ENCODE measurements around the gene C1GALT1. TPM values are rescaled to one million over a fixed set of nuclear protein-coding genes. Genes with fewer than 3 reads are reported as not detected.
"Not testable (repeated sequence)": the region's sequence is repeated elsewhere in the genome, so short reads cannot be mapped to it uniquely, and the experiment has no call there.

Gene C1GALT1
- total and polyA plus RNA-seq, 2 experiments from 2014 or later: 38.7 to 71.8 TPM

DNA sequence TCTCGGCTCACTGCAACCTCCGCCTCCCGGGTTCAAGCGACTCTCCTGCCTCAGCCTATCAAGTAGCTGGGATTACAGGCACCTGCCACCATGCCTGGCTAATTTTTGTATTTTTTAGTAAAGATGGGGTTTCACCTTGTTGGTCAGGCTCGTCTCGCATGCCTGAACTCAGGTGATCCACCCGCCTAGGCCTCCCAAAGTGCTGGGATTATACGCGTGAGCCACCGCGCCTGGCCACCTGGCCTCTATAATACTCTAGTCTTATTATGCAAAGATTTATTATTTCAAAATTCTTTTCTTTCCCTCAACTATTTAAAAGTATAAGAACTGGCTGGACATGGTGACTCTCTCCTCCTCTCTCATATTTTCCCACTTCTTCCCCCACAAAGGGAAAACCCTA lies 30.0 kb upstream of the C1GALT1 start:
- H4K20me1 ChIP-seq (ENCODE audit: insufficient read depth, poor library complexity, severe bottlenecking): no peaks in the 10 kb centered on the region
- H3K9me3 ChIP-seq (ENCODE audit: low read depth): no peaks in the 10 kb centered on the region
- no peaks in the 10 kb centered on the region for H3K36me3 ChIP-seq (replicated peaks; ENCODE audit: insufficient read depth, low read depth)
- no peak for DNase-seq (ENCODE audit: low spot score)
- no peak overlapping the region for H3K4me3 ChIP-seq
- no peak overlapping the region for H3K27ac ChIP-seq
- TF ChIP-seq EZH2phosphoT487 (IDR thresholded peaks at IDR 0.05; ENCODE audit: low read depth, severe bottlenecking, unreplicated experiment): no peak
- no peak for TF ChIP-seq CTCF (IDR thresholded peaks at IDR 0.05; ENCODE audit: poor library complexity)
- TF ChIP-seq EZH2 (IDR thresholded peaks at IDR 0.05; ENCODE audit: borderline replicate concordance): no peak
- 97% methylated on average over 11 of the region's 11 CpGs for WGBS (ENCODE audit: low lambda C conversion rate, missing lambda C conversion rate)
- no peaks in the 10 kb centered on the region for H3K27me3 ChIP-seq
- H3K4me1 ChIP-seq (ENCODE audit: insufficient read depth): peaks cover 9% of the 10 kb centered on the region
- H3K4me2 ChIP-seq: no peak overlapping the region
- no peak overlapping the region for H2AFZ ChIP-seq
- H3K9me2 ChIP-seq (replicated peaks; ENCODE audit: insufficient read depth): no peaks in the 10 kb centered on the region
- H3K79me2 ChIP-seq: no peaks in the 10 kb centered on the region

- not testable (repeated sequence) for H3K4me2 ChIP-seq; H3K36me3 ChIP-seq (replicated peaks; ENCODE audit: insufficient read depth, low read depth); H4K20me1 ChIP-seq (ENCODE audit: insufficient read depth, poor library complexity, severe bottlenecking); DNase-seq (ENCODE audit: low spot score); H3K27me3 ChIP-seq; H2AFZ ChIP-seq; H3K27ac ChIP-seq; H3K9me3 ChIP-seq (ENCODE audit: low read depth); H3K4me1 ChIP-seq (ENCODE audit: insufficient read depth); H3K79me2 ChIP-seq; H3K9me2 ChIP-seq (replicated peaks; ENCODE audit: insufficient read depth); H3K4me3 ChIP-seq
- WGBS (ENCODE audit: low lambda C conversion rate, missing lambda C conversion rate): 63% methylated on average over 1 of the region's 1 CpG
These were observed 28.0 kb upstream of the C1GALT1 start for GRCh38 chr7:7154355-7154754.

DNA sequence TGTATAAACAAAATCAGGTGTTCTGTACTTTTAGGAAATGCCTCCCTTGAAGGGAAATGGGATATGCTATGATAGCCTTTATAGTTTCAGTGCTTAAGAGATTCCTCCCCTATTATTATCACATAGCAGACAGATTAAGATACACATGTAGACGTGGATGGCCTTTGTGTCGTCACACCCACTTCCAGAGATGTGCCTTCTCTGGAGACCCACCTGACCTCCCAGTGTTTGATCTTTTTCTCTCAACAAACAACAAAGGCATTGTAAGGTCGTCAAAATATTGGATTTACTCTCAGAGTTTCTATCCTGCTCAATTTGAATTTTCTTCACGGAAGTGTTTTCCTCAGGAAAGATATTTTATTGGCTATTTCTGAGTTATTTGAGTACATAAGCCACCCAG lies 25.7 kb upstream of the C1GALT1 start:
- TF ChIP-seq CTCF (IDR thresholded peaks at IDR 0.05; ENCODE audit: poor library complexity): no peak
- no peak for TF ChIP-seq EZH2phosphoT487 (IDR thresholded peaks at IDR 0.05; ENCODE audit: low read depth, severe bottlenecking, unreplicated experiment)
- no peak for TF ChIP-seq EZH2 (IDR thresholded peaks at IDR 0.05; ENCODE audit: borderline replicate concordance)
- WGBS (ENCODE audit: low lambda C conversion rate, missing lambda C conversion rate): 52% methylated on average over 4 of the region's 4 CpGs
- no peak for DNase-seq (ENCODE audit: low spot score)

GRCh38 chr7:7157177-7157886 lies 25.0 kb upstream of the C1GALT1 start:
- no peak overlapping the region for H2AFZ ChIP-seq
- TF ChIP-seq EZH2 (IDR thresholded peaks at IDR 0.05; ENCODE audit: borderline replicate concordance) (no peak), EZH2phosphoT487 (IDR thresholded peaks at IDR 0.05; ENCODE audit: low read depth, severe bottlenecking, unreplicated experiment) (no peak), CTCF (IDR thresholded peaks at IDR 0.05; ENCODE audit: poor library complexity) (no peak)
- H3K4me3 ChIP-seq: no peak overlapping the region
- H3K4me1 ChIP-seq (ENCODE audit: insufficient read depth): no peaks in the 10 kb centered on the region
- H3K4me2 ChIP-seq: no peak overlapping the region
- H3K27me3 ChIP-seq: no peaks in the 10 kb centered on the region
- no peaks in the 10 kb centered on the region for H3K79me2 ChIP-seq
- H4K20me1 ChIP-seq (ENCODE audit: insufficient read depth, poor library complexity, severe bottlenecking): no peaks in the 10 kb centered on the region
- H3K36me3 ChIP-seq (replicated peaks; ENCODE audit: insufficient read depth, low read depth): no peaks in the 10 kb centered on the region
- no peak for DNase-seq (ENCODE audit: low spot score)
- 94% methylated on average over 2 of the region's 2 CpGs for WGBS (ENCODE audit: low lambda C conversion rate, missing lambda C conversion rate)
- no peaks in the 10 kb centered on the region for H3K9me3 ChIP-seq (ENCODE audit: low read depth)
- no peak overlapping the region for H3K27ac ChIP-seq
- no peaks in the 10 kb centered on the region for H3K9me2 ChIP-seq (replicated peaks; ENCODE audit: insufficient read depth)

More for the DNA sequence above, 25.7 kb upstream of the C1GALT1 start:
- no peak overlapping the region for H2AFZ ChIP-seq
- no peaks in the 10 kb centered on the region for H3K79me2 ChIP-seq
- H3K9me2 ChIP-seq (replicated peaks; ENCODE audit: insufficient read depth): no peaks in the 10 kb centered on the region
- no peaks in the 10 kb centered on the region for H3K27me3 ChIP-seq
- H3K4me2 ChIP-seq: no peak overlapping the region
- H4K20me1 ChIP-seq (ENCODE audit: insufficient read depth, poor library complexity, severe bottlenecking): no peaks in the 10 kb centered on the region
- H3K36me3 ChIP-seq (replicated peaks; ENCODE audit: insufficient read depth, low read depth): no peaks in the 10 kb centered on the region
- H3K4me1 ChIP-seq (ENCODE audit: insufficient read depth): no peaks in the 10 kb centered on the region
- no peaks in the 10 kb centered on the region for H3K9me3 ChIP-seq (ENCODE audit: low read depth)
- H3K27ac ChIP-seq: no peak overlapping the region
- H3K4me3 ChIP-seq: no peak overlapping the region

Measured in hepatocyte (in vitro differentiated cells).